Measurements from ENCODE around the gene KMT2A.

The KMT2A gene

GRCh38 chr11:118485273-118485672 is 49.0 kb downstream of the KMT2A start:
- CTCF ChIA-PET = no interaction called here
- no peak overlapping the region for H3K4me3 Mint-ChIP-seq
- H3K9me3 Mint-ChIP-seq = no peaks in the 10 kb centered on the region
- DNase-seq = no peak
- peaks cover 59% of the 10 kb centered on the region for H3K36me3 Mint-ChIP-seq
- H3K27me3 Mint-ChIP-seq = no peaks in the 10 kb centered on the region
- H3K27ac Mint-ChIP-seq = no peak overlapping the region
- H3K4me1 Mint-ChIP-seq = no peaks in the 10 kb centered on the region

GRCh38 chr11:118488480-118489109 is 52.3 kb downstream of the KMT2A start:
- no peaks in the 10 kb centered on the region for H3K27me3 Mint-ChIP-seq

GRCh38 chr11:118491041-118491440 is 54.7 kb downstream of the KMT2A start:
- no peak overlapping the region for H3K27ac Mint-ChIP-seq
- no peaks in the 10 kb centered on the region for H3K4me1 Mint-ChIP-seq
- H3K9me3 Mint-ChIP-seq = no peaks in the 10 kb centered on the region
- peaks cover 54% of the 10 kb centered on the region for H3K36me3 Mint-ChIP-seq
- no peak overlapping the region for H3K4me3 Mint-ChIP-seq
- DNase-seq = no peak
- CTCF ChIA-PET = interaction anchor here (0.9 to 1.8 kb wide), 2 partner anchors 117 to 138 kb away, joined by 3 to 5 read pairs; no protein-coding TSS in a partner anchor
- no peaks in the 10 kb centered on the region for H3K27me3 Mint-ChIP-seq

More at GRCh38 chr11:118488480-118489109, 52.3 kb downstream of the KMT2A start:
- H3K9me3 Mint-ChIP-seq = no peaks in the 10 kb centered on the region
- no peak overlapping the region for H3K4me3 Mint-ChIP-seq
- H3K36me3 Mint-ChIP-seq = peaks cover 50% of the 10 kb centered on the region
- H3K27ac Mint-ChIP-seq = peak overlapping the region; percentile 0
- DNase-seq = peak; percentile 86
- H3K4me1 Mint-ChIP-seq = no peaks in the 10 kb centered on the region
- CTCF ChIA-PET = interaction anchor here (0.7 to 1.9 kb wide), 18 partner anchors 16 to 193 kb away, joined by 3 to 10 read pairs (median 4); partner anchors contain the start of gene UBE4A

GRCh38 chr11:118497831-118498230 is 61.5 kb downstream of the KMT2A start:
- Mint-ChIP-seq H3K4me1 (no peaks in the 10 kb centered on the region), H3K27me3 (no peaks in the 10 kb centered on the region), H3K9me3 (no peaks in the 10 kb centered on the region), H3K27ac (no peak overlapping the region), H3K4me3 (no peak overlapping the region), H3K36me3 (peaks cover 63% of the 10 kb centered on the region)
- DNase-seq = no peak
- CTCF ChIA-PET = no interaction called here

- Mint-ChIP-seq H3K4me1 (no peaks in the 10 kb centered on the region), H3K9me3 (no peaks in the 10 kb centered on the region), H3K36me3 (peaks cover 71% of the 10 kb centered on the region), H3K4me3 (no peak overlapping the region), H3K27ac (no peak overlapping the region), H3K27me3 (no peaks in the 10 kb centered on the region)
- no peak for DNase-seq
- CTCF ChIA-PET = no interaction called here
Measured at GRCh38 chr11:118503216-118503615, 66.9 kb downstream of the KMT2A start.

GRCh38 chr11:118511601-118512000 is 75.3 kb downstream of the KMT2A start:
- peaks cover 8% of the 10 kb centered on the region for H3K4me1 Mint-ChIP-seq
- CTCF ChIA-PET = no interaction called here
- H3K27ac Mint-ChIP-seq = no peak overlapping the region
- H3K9me3 Mint-ChIP-seq = no peaks in the 10 kb centered on the region
- H3K36me3 Mint-ChIP-seq = peaks cover 48% of the 10 kb centered on the region
- H3K4me3 Mint-ChIP-seq = no peak overlapping the region
- no peaks in the 10 kb centered on the region for H3K27me3 Mint-ChIP-seq
- no peak for DNase-seq

GRCh38 chr11:118514103-118514502 is 77.8 kb downstream of the KMT2A start:
- DNase-seq = peak; percentile 27
- Mint-ChIP-seq H3K36me3 (peaks cover 49% of the 10 kb centered on the region), H3K27me3 (no peaks in the 10 kb centered on the region), H3K4me3 (no peak overlapping the region), H3K27ac (peak overlapping the region; percentile 79), H3K9me3 (no peaks in the 10 kb centered on the region), H3K4me1 (peaks cover 8% of the 10 kb centered on the region)
- CTCF ChIA-PET = no interaction called here

- Mint-ChIP-seq H3K27me3 (no peaks in the 10 kb centered on the region), H3K27ac (peak overlapping the region; percentile 20)
- CTCF ChIA-PET = no interaction called here
Measured at GRCh38 chr11:118519549-118519948, 83.3 kb downstream of the KMT2A start.

GRCh38 chr11:118521892-118522311 is 85.6 kb downstream of the KMT2A start:
- Mint-ChIP-seq H3K36me3 (peaks cover 46% of the 10 kb centered on the region), H3K9me3 (no peaks in the 10 kb centered on the region), H3K4me3 (no peak overlapping the region), H3K27ac (no peak overlapping the region), H3K27me3 (no peaks in the 10 kb centered on the region), H3K4me1 (peaks cover 3% of the 10 kb centered on the region)
- CTCF ChIA-PET = no interaction called here
- no peak for DNase-seq

More at GRCh38 chr11:118519549-118519948, 83.3 kb downstream of the KMT2A start:
- DNase-seq = no peak
- Mint-ChIP-seq H3K9me3 (no peaks in the 10 kb centered on the region), H3K36me3 (peaks cover 51% of the 10 kb centered on the region), H3K4me3 (no peak overlapping the region), H3K4me1 (peaks cover 2% of the 10 kb centered on the region)

GRCh38 chr11:118522571-118523072 is 86.3 kb downstream of the KMT2A start:
- no peaks in the 10 kb centered on the region for H3K9me3 Mint-ChIP-seq
- no peaks in the 10 kb centered on the region for H3K27me3 Mint-ChIP-seq
- DNase-seq = no peak
- H3K4me3 Mint-ChIP-seq = no peak overlapping the region
- CTCF ChIA-PET = no interaction called here
- peaks cover 48% of the 10 kb centered on the region for H3K36me3 Mint-ChIP-seq
- no peak overlapping the region for H3K27ac Mint-ChIP-seq
- peaks cover 4% of the 10 kb centered on the region for H3K4me1 Mint-ChIP-seq

GRCh38 chr11:118524356-118524755 is 88.1 kb downstream of the KMT2A start:
- H3K36me3 Mint-ChIP-seq = peaks cover 51% of the 10 kb centered on the region
- CTCF ChIA-PET = interaction anchor here (1.1 to 1.3 kb wide), 2 partner anchors 34 to 352 kb away, joined by 3 read pairs; no protein-coding TSS in a partner anchor
- H3K9me3 Mint-ChIP-seq = no peaks in the 10 kb centered on the region
- no peak for DNase-seq
- H3K4me3 Mint-ChIP-seq = no peak overlapping the region
- H3K27ac Mint-ChIP-seq = no peak overlapping the region
- H3K27me3 Mint-ChIP-seq = no peaks in the 10 kb centered on the region
- peaks cover 10% of the 10 kb centered on the region for H3K4me1 Mint-ChIP-seq

GRCh38 chr11:118524757-118525470 is 88.6 kb downstream of the KMT2A start:
- no peaks in the 10 kb centered on the region for H3K27me3 Mint-ChIP-seq
- H3K4me1 Mint-ChIP-seq = peaks cover 16% of the 10 kb centered on the region
- H3K9me3 Mint-ChIP-seq = no peaks in the 10 kb centered on the region
- CTCF ChIA-PET = interaction anchor here (1.1 to 1.3 kb wide), 2 partner anchors 35 to 353 kb away, joined by 3 read pairs; no protein-coding TSS in a partner anchor
- no peak overlapping the region for H3K4me3 Mint-ChIP-seq
- peaks cover 46% of the 10 kb centered on the region for H3K36me3 Mint-ChIP-seq
- DNase-seq = no peak
- H3K27ac Mint-ChIP-seq = no peak overlapping the region

- H3K27me3 Mint-ChIP-seq = no peaks in the 10 kb centered on the region
- DNase-seq = no peak
- no peak overlapping the region for H3K4me3 Mint-ChIP-seq
- no peak overlapping the region for H3K27ac Mint-ChIP-seq
- peaks cover 25% of the 10 kb centered on the region for H3K4me1 Mint-ChIP-seq
- H3K9me3 Mint-ChIP-seq = no peaks in the 10 kb centered on the region
- H3K36me3 Mint-ChIP-seq = peaks cover 28% of the 10 kb centered on the region
- CTCF ChIA-PET = interaction anchor here (1.1 kb wide), 1 partner anchor 44 kb away, joined by 3 read pairs; no protein-coding TSS in a partner anchor
Measured at GRCh38 chr11:118526688-118527087, 90.4 kb downstream of the KMT2A start.

- Mint-ChIP-seq H3K27ac (peak within 1 kb of the TSS; percentile 60), H3K27me3 (no peaks in the 10 kb centered on the region), H3K36me3 (peaks cover 24% of the 10 kb centered on the region), H3K4me3 (no peak within 1 kb of the TSS), H3K4me1 (peaks cover 27% of the 10 kb centered on the region), H3K9me3 (no peaks in the 10 kb centered on the region)
- no peak for DNase-seq
- CTCF ChIA-PET = interaction anchor here (1.1 kb wide), 1 partner anchor 44 kb away, joined by 3 read pairs; no protein-coding TSS in a partner anchor
Measured at GRCh38 chr11:118527109-118527508, 90.8 kb downstream of the KMT2A start, which contains the start of gene TTC36. Gene TTC36 (plus strand): TSS chr11:118527474. CDS start chr11:118527495, 21 bp downstream.

Data from activated naive CD4-positive, alpha-beta T cell treated with anti-CD3 and anti-CD28 coated beads, Interleukin-2, amount 10 ng/mL, durations not matched to agents 7 days and 5 days (primary cell).